ENCODE data around the gene BLM. TPM values are rescaled to one million over a fixed set of nuclear protein-coding genes. Genes with fewer than 3 reads are reported as not detected.

The BLM gene
- total and polyA plus RNA-seq, 7 experiments from 2014 or later: 2.8 to 53.1 (median 6.3) TPM

GRCh38 chr15:90828111-90828510 lies 111.0 kb downstream of the BLM start:
- ChIA-PET CTCF (no interaction called here), POLR2A (no interaction called here)
- peaks cover 0 to 4% (median 0%) of the 10 kb centered on the region in 11 donors for H3K9me3 Mint-ChIP-seq
- no peaks in the 10 kb centered on the region for H3K36me3 ChIP-seq (ENCODE audit: control insufficient read depth in 2 of 3, insufficient read depth in 3 of 3, low read length in 3 of 3)
- DNase-seq (no peak), ATAC-seq (no peak)
- intact Hi-C loops (cut with micrococcal nuclease): no loop called here
- no peaks in the 10 kb centered on the region for H3K27me3 ChIP-seq (ENCODE audit: control insufficient read depth in 2 of 2, insufficient read depth in 2 of 2, low read length in 2 of 2)
- H3K9me3 ChIP-seq (ENCODE audit: control insufficient read depth in 2 of 3, low read length in 3 of 3): no peaks in the 10 kb centered on the region
- H3K4me3 Mint-ChIP-seq: peak overlapping the region in 1 of 10 donors; percentile 39
- H3K27ac ChIP-seq (ENCODE audit: low read depth, low read length): no peak overlapping the region
- peaks cover 12 to 73% (median 19%) of the 10 kb centered on the region in 7 donors for H3K4me1 Mint-ChIP-seq
- no peak overlapping the region for H3K4me3 ChIP-seq (ENCODE audit: low read length)
- no peaks in the 10 kb centered on the region for H3K27me3 Mint-ChIP-seq
- peak overlapping the region in 1 of 9 donors; percentile 79 for H3K27ac Mint-ChIP-seq
- peaks cover 0 to 5% of the 10 kb centered on the region in 2 donors for H3K4me1 ChIP-seq (ENCODE audit: control insufficient read depth in 2 of 2, insufficient read depth in 2 of 2, low read length in 2 of 2)
- peaks cover 0 to 29% (median 0%) of the 10 kb centered on the region in 5 donors for H3K36me3 Mint-ChIP-seq

GRCh38 chr15:90829126-90829525 lies 112.0 kb downstream of the BLM start:
- ChIA-PET POLR2A (no interaction called here), CTCF (no interaction called here)
- Mint-ChIP-seq H3K27me3 (no peaks in the 10 kb centered on the region), H3K36me3 (peaks cover 0 to 31% (median 0%) of the 10 kb centered on the region in 5 donors), H3K4me1 (peaks cover 12 to 70% (median 19%) of the 10 kb centered on the region in 7 donors), H3K4me3 (peak overlapping the region in 2 of 10 donors; percentile 61 to 77), H3K27ac (peak overlapping the region in 4 of 9 donors; percentile 61 to 98 (median 74)), H3K9me3 (peaks cover 0 to 4% (median 0%) of the 10 kb centered on the region in 11 donors)
- peaks cover 0 to 5% of the 10 kb centered on the region in 2 donors for H3K4me1 ChIP-seq (ENCODE audit: control insufficient read depth in 2 of 2, insufficient read depth in 2 of 2, low read length in 2 of 2)
- intact Hi-C loops (cut with micrococcal nuclease): no loop called here
- no peak overlapping the region for H3K4me3 ChIP-seq (ENCODE audit: low read length)
- ATAC-seq (no peak), DNase-seq (no peak)
- H3K9me3 ChIP-seq (ENCODE audit: control insufficient read depth in 2 of 3, low read length in 3 of 3): no peaks in the 10 kb centered on the region
- no peaks in the 10 kb centered on the region for H3K27me3 ChIP-seq (ENCODE audit: control insufficient read depth in 2 of 2, insufficient read depth in 2 of 2, low read length in 2 of 2)
- H3K27ac ChIP-seq (ENCODE audit: low read depth, low read length): no peak overlapping the region
- H3K36me3 ChIP-seq (ENCODE audit: control insufficient read depth in 2 of 3, insufficient read depth in 3 of 3, low read length in 3 of 3): no peaks in the 10 kb centered on the region

- Histone ChIP-seq H3K27me3 (ENCODE audit: control insufficient read depth in 2 of 2, insufficient read depth in 2 of 2, low read length in 2 of 2) (no peaks in the 10 kb centered on the region), H3K4me1 (ENCODE audit: control insufficient read depth in 2 of 2, insufficient read depth in 2 of 2, low read length in 2 of 2) (peaks cover 0 to 5% of the 10 kb centered on the region in 2 donors), H3K36me3 (ENCODE audit: control insufficient read depth in 2 of 3, insufficient read depth in 3 of 3, low read length in 3 of 3) (no peaks in the 10 kb centered on the region), H3K4me3 (ENCODE audit: low read length) (no peak overlapping the region), H3K27ac (ENCODE audit: low read depth, low read length) (no peak overlapping the region), H3K9me3 (ENCODE audit: control insufficient read depth in 2 of 3, low read length in 3 of 3) (no peaks in the 10 kb centered on the region)
- intact Hi-C loops (cut with micrococcal nuclease): loop anchor here (1.0 to 10.0 kb wide), 4 partner anchors 8 to 105 kb away; partner anchors contain the start of genes HDDC3 (in 1 of the 2) and UNC45A (in 1 of the 2)
- peak overlapping the region; percentile 0 to 98 (median 79) for H3K27ac Mint-ChIP-seq
- ChIA-PET CTCF (no interaction called here), POLR2A (no interaction called here)
- H3K4me1 Mint-ChIP-seq: peaks cover 12 to 70% (median 19%) of the 10 kb centered on the region in 7 donors
- H3K9me3 Mint-ChIP-seq: peaks cover 0 to 4% (median 0%) of the 10 kb centered on the region in 11 donors
- no peaks in the 10 kb centered on the region for H3K27me3 Mint-ChIP-seq
- ATAC-seq: peak; percentile 80
- peak overlapping the region; percentile 26 to 83 (median 60) for H3K4me3 Mint-ChIP-seq
- peak in 4 of 9 donors; percentile 24 to 74 (median 44) for DNase-seq
- peaks cover 0 to 29% (median 0%) of the 10 kb centered on the region in 5 donors for H3K36me3 Mint-ChIP-seq
Measured at GRCh38 chr15:90829942-90830440, 112.8 kb downstream of the BLM start.

GRCh38 chr15:90834626-90835025 lies 117.5 kb downstream of the BLM start:
- ATAC-seq (no peak), DNase-seq (no peak)
- Mint-ChIP-seq H3K36me3 (peaks cover 0 to 14% (median 0%) of the 10 kb centered on the region in 5 donors), H3K27ac (peak overlapping the region in 3 of 9 donors; percentile 8 to 81 (median 22)), H3K4me1 (peaks cover 30 to 81% (median 38%) of the 10 kb centered on the region in 7 donors), H3K27me3 (no peaks in the 10 kb centered on the region), H3K4me3 (peak overlapping the region in 1 of 10 donors; percentile 35), H3K9me3 (peaks cover 0 to 2% (median 0%) of the 10 kb centered on the region in 11 donors)
- Histone ChIP-seq H3K9me3 (ENCODE audit: control insufficient read depth in 2 of 3, low read length in 3 of 3) (no peaks in the 10 kb centered on the region), H3K27ac (ENCODE audit: low read depth, low read length) (no peak overlapping the region), H3K4me3 (ENCODE audit: low read length) (no peak overlapping the region), H3K4me1 (ENCODE audit: control insufficient read depth in 2 of 2, insufficient read depth in 2 of 2, low read length in 2 of 2) (peaks cover 18 to 24% of the 10 kb centered on the region in 2 donors), H3K36me3 (ENCODE audit: control insufficient read depth in 2 of 3, insufficient read depth in 3 of 3, low read length in 3 of 3) (no peaks in the 10 kb centered on the region), H3K27me3 (ENCODE audit: control insufficient read depth in 2 of 2, insufficient read depth in 2 of 2, low read length in 2 of 2) (no peaks in the 10 kb centered on the region)
- intact Hi-C loops (cut with micrococcal nuclease): loop anchor here in 1 of 2 donors (10.0 kb wide), 1 partner anchor 100 kb away; the partner anchor contains the start of genes HDDC3 and UNC45A
- CTCF ChIA-PET: no interaction called here
- POLR2A ChIA-PET: no interaction called here

GRCh38 chr15:90836296-90836871 lies 119.2 kb downstream of the BLM start:
- H3K36me3 ChIP-seq (ENCODE audit: control insufficient read depth in 2 of 3, insufficient read depth in 3 of 3, low read length in 3 of 3): no peaks in the 10 kb centered on the region
- ChIA-PET CTCF (no interaction called here), POLR2A (interaction anchor here (0.7 kb wide), 1 partner anchor 183 kb away, joined by 3 read pairs; no protein-coding TSS in a partner anchor)
- Mint-ChIP-seq H3K36me3 (peaks cover 0 to 9% (median 0%) of the 10 kb centered on the region in 5 donors), H3K4me3 (peak overlapping the region in 2 of 10 donors; percentile 55 to 76), H3K9me3 (peaks cover 0 to 1% (median 0%) of the 10 kb centered on the region in 11 donors), H3K27me3 (no peaks in the 10 kb centered on the region), H3K4me1 (peaks cover 21 to 72% (median 30%) of the 10 kb centered on the region in 7 donors), H3K27ac (peak overlapping the region in 7 of 9 donors; percentile 31 to 91 (median 86))
- H3K27ac ChIP-seq (ENCODE audit: low read depth, low read length): no peak overlapping the region
- no peak overlapping the region for H3K4me3 ChIP-seq (ENCODE audit: low read length)
- no peaks in the 10 kb centered on the region for H3K27me3 ChIP-seq (ENCODE audit: control insufficient read depth in 2 of 2, insufficient read depth in 2 of 2, low read length in 2 of 2)
- DNase-seq (no peak), ATAC-seq (no peak)
- peaks cover 18 to 27% of the 10 kb centered on the region in 2 donors for H3K4me1 ChIP-seq (ENCODE audit: control insufficient read depth in 2 of 2, insufficient read depth in 2 of 2, low read length in 2 of 2)
- H3K9me3 ChIP-seq (ENCODE audit: control insufficient read depth in 2 of 3, low read length in 3 of 3): no peaks in the 10 kb centered on the region
- intact Hi-C loops (cut with micrococcal nuclease): loop anchor here in 1 of 2 donors (10.0 kb wide), 1 partner anchor 98 kb away; the partner anchor contains the start of genes HDDC3 and UNC45A

GRCh38 chr15:90837094-90837493 lies 119.9 kb downstream of the BLM start:
- DNase-seq: peak in 1 of 9 donors; percentile 56
- Histone ChIP-seq H3K4me3 (ENCODE audit: low read length) (no peak overlapping the region), H3K36me3 (ENCODE audit: control insufficient read depth in 2 of 3, insufficient read depth in 3 of 3, low read length in 3 of 3) (no peaks in the 10 kb centered on the region), H3K4me1 (ENCODE audit: control insufficient read depth in 2 of 2, insufficient read depth in 2 of 2, low read length in 2 of 2) (peaks cover 18 to 27% of the 10 kb centered on the region in 2 donors), H3K9me3 (ENCODE audit: control insufficient read depth in 2 of 3, low read length in 3 of 3) (no peaks in the 10 kb centered on the region), H3K27ac (ENCODE audit: low read depth, low read length) (peak overlapping the region; percentile 35), H3K27me3 (ENCODE audit: control insufficient read depth in 2 of 2, insufficient read depth in 2 of 2, low read length in 2 of 2) (no peaks in the 10 kb centered on the region)
- ChIA-PET POLR2A (no interaction called here), CTCF (interaction anchor here (0.8 to 0.9 kb wide), 2 partner anchors 31 to 35 kb away, joined by 3 to 6 read pairs; partner anchors contain the start of gene FURIN)
- peaks cover 0 to 1% (median 0%) of the 10 kb centered on the region in 11 donors for H3K9me3 Mint-ChIP-seq
- H3K27me3 Mint-ChIP-seq: no peaks in the 10 kb centered on the region
- peaks cover 21 to 75% (median 30%) of the 10 kb centered on the region in 7 donors for H3K4me1 Mint-ChIP-seq
- H3K36me3 Mint-ChIP-seq: peaks cover 0 to 13% (median 0%) of the 10 kb centered on the region in 5 donors
- no peak for ATAC-seq
- peak overlapping the region in 7 of 10 donors; percentile 2 to 76 (median 37) for H3K4me3 Mint-ChIP-seq
- intact Hi-C loops (cut with micrococcal nuclease): loop anchor here in 1 of 2 donors (10.0 kb wide), 1 partner anchor 98 kb away; the partner anchor contains the start of genes HDDC3 and UNC45A
- peak overlapping the region; percentile 75 to 91 (median 84) for H3K27ac Mint-ChIP-seq

Data from naive thymus-derived CD4-positive, alpha-beta T cell (primary cell).